Psoas muscle (tissue), 8 donors: Measurements from ENCODE around the gene SEZ6L. TPM values are rescaled to one million over a fixed set of nuclear protein-coding genes. Genes with fewer than 3 reads are reported as not detected.

ENCODE experiments used
- ATAC-seq, 4 donors: fragments of 200-7000 bp; cut with Tn5 transposase; one replicate each; pipeline ENCODE4 v1.9.1; 2020; ENCODE audit warnings: moderate library complexity in 3 of 4, mild to moderate bottlenecking in 2 of 4
- DNase-seq, 2 donors: peaks; one replicate each; pipeline ENCODE4 v3.0.0-alpha.2; 2020
- H3K27ac ChIP-seq: fragments of 200-600 bp; one replicate; pipeline ENCODE4 v1.8.0; 2022
- H3K27me3 ChIP-seq, 3 donors: fragments of 200-600 bp in 1 of 3; one replicate each; pipeline versions ENCODE4 v1.6.1 to v1.8.0; 2013 to 2022; ENCODE audit warnings: low read length in 2 of 3, mild to moderate bottlenecking in 2 of 3, moderate library complexity in 1 of 3; ENCODE audit not compliant: insufficient read depth in 3 of 3
- H3K36me3 ChIP-seq, 2 donors: fragments of 200-600 bp in 1 of 2; one replicate each; pipeline versions ENCODE4 v1.6.1 to v1.8.0; 2013 to 2022; ENCODE audit warnings: low read depth in 1 of 2, mild to moderate bottlenecking in 1 of 2, moderate library complexity in 1 of 2; ENCODE audit not compliant: insufficient read depth in 1 of 2
- H3K4me1 ChIP-seq: fragments of 200-600 bp; one replicate; pipeline ENCODE4 v1.8.0; 2022
- H3K4me3 ChIP-seq: fragments of 200-600 bp; one replicate; pipeline ENCODE4 v1.8.0; 2022; ENCODE audit warnings: mild to moderate bottlenecking
- H3K9me3 ChIP-seq: fragments of 200-600 bp; one replicate; pipeline ENCODE4 v1.8.0; 2022
- WGBS, 3 donors: extraction: QIAGEN DNeasy Blood & Tissue Kit; methylation state at CpG; one replicate each; pipeline versions ENCODE4 v1.1.6 to v1.1.7; 2013; 5-methylcytosine and 5-hydroxymethylcytosine counted together
- intact Hi-C, 2 donors: fragments of 100-400 bp; cut with DNase I; formaldehyde crosslinking; loops; one replicate each; pipeline versions ENCODE4 v1.11.0 to v1.14.2; 2022
- polyA plus RNA-seq, 3 donors: library from polyadenylated mRNA; stranded (reverse); fragments of 200-250 nt; gene quantifications; one replicate each; pipeline ENCODE4 v1.2.3, GENCODE V29; 2013
- total RNA-seq, 4 donors: library from RNA; stranded (reverse); fragmentation: NEBNext Ultra II Directional in 2 of 4; extraction: Animal tissue kit (Norgen Biotek cat#: 25700) in 2 of 4; gene quantifications; one replicate each; pipeline versions ENCODE4 v1.2.1 to v1.2.4, GENCODE V29; 2021 to 2023
- TF ChIP-seq, protein P1 (sequence below): fragments of 200-600 bp; IDR thresholded peaks from one replicate; pipeline ENCODE4 v1.8.0; 2022; ENCODE audit warnings: antibody characterized with exemption
- donor health status: healthy with polysubstance abuse.
- donor health status: DM: no; HTN: no; CAD: no; lungs with moderate emphysema.
- donor health status: Bipolar disorder and iron deficiency.
- donor health status: healthy.
- donor health status: DM: yes; HTN: yes; CAD: no.
- donor health status: DM: no; HTN: no; CAD: no.
- donor health status: DM: no; HTN: no; CAD: no.
- donor health status: DM: yes; HTN: yes; CAD: no.

Gene SEZ6L
- total and polyA plus RNA-seq, 7 donors: 0.04 to 0.06 TPM; not detected in 5

DNA sequence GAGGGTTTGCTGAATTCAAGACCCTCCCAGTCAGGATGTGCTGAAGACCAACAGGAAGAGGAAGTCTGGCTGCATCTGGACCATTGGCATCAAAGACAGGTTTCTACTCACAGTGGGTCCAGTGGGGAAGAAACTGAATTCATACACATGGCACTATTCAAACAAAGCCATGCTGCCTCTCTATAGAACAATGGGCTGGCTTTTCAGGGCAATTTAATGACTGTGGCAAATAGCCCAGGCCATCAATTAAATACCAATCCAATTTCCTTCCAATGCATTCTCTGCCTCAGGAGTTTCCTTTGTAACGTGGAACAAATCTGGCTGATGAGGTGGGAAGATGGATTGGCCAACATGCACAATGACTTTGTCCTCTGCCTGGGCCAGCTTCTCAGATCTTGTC is 98.6 kb downstream of the SEZ6L start:
- no peak for DNase-seq
- TF ChIP-seq, protein P1, sequence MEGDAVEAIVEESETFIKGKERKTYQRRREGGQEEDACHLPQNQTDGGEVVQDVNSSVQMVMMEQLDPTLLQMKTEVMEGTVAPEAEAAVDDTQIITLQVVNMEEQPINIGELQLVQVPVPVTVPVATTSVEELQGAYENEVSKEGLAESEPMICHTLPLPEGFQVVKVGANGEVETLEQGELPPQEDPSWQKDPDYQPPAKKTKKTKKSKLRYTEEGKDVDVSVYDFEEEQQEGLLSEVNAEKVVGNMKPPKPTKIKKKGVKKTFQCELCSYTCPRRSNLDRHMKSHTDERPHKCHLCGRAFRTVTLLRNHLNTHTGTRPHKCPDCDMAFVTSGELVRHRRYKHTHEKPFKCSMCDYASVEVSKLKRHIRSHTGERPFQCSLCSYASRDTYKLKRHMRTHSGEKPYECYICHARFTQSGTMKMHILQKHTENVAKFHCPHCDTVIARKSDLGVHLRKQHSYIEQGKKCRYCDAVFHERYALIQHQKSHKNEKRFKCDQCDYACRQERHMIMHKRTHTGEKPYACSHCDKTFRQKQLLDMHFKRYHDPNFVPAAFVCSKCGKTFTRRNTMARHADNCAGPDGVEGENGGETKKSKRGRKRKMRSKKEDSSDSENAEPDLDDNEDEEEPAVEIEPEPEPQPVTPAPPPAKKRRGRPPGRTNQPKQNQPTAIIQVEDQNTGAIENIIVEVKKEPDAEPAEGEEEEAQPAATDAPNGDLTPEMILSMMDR: no peak
- intact Hi-C loops: no loop called here
- Histone ChIP-seq H3K9me3 (no peaks in the 10 kb centered on the region), H3K4me1 (no peaks in the 10 kb centered on the region), H3K36me3 (no peaks in the 10 kb centered on the region), H3K27me3 (peaks cover 0 to 26% (median 3%) of the 10 kb centered on the region in 3 donors), H3K27ac (no peak overlapping the region), H3K4me3 (no peak overlapping the region)
- WGBS, 3 donors: 35 to 40% (median 35%) methylated on average over 1 of the region's 1 CpG
- no peak for ATAC-seq

DNA sequence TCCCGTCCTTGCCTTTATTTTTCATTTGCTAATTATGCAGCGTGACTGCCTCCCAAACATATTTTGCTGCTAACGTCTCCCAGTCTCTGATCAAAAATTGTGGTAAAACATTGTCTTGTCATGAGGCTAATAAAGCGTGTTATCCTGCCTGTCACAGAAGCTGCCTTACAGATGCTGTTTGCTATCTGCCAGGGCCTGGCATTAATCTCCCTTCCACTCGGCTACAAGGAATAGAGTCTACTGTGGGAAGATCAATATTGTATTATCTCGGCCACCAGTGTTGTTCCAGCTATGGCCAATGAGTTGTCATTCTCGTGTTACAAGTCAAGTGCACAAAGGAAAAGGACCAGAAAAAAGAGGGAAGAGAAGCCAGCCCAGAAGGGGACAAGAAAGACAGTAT is 100.3 kb downstream of the SEZ6L start:
- intact Hi-C loops: no loop called here
- H3K4me3 ChIP-seq: no peak overlapping the region
- H3K9me3 ChIP-seq: no peaks in the 10 kb centered on the region
- 57 to 61% (median 57%) methylated on average over 7 of the region's 7 CpGs for WGBS, 3 donors
- TF ChIP-seq, protein P1: no peak
- H3K27me3 ChIP-seq: peaks cover 0 to 13% (median 2%) of the 10 kb centered on the region in 3 donors
- ATAC-seq: no peak
- H3K27ac ChIP-seq: no peak overlapping the region
- no peak for DNase-seq
- no peaks in the 10 kb centered on the region for H3K4me1 ChIP-seq
- no peaks in the 10 kb centered on the region for H3K36me3 ChIP-seq

DNA sequence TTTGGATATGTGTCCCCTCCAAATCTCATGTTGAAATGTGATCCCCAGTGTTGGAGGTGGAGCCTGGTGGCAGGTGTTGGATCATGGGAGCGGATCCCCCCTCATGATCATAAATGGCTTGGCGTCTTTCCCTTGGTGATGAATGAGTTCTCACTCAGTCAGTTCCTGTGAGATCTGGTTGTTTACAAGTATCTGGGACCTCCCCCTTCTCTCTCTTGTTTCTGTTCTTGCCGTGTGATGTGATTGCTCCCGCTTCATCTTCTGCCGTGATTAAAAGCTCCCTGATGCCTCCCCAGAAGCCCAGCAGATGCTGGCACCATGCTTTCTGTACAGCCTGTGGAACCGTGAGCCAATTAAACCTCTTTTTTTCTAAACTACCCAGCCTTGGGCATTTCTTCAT is 102.2 kb downstream of the SEZ6L start:
- Histone ChIP-seq H3K4me1 (no peaks in the 10 kb centered on the region), H3K4me3 (no peak overlapping the region), H3K36me3 (no peaks in the 10 kb centered on the region), H3K27me3 (peaks cover 0 to 13% (median 0%) of the 10 kb centered on the region in 3 donors), H3K27ac (no peak overlapping the region), H3K9me3 (no peaks in the 10 kb centered on the region)
- ATAC-seq: no peak
- intact Hi-C loops: no loop called here
- DNase-seq: no peak
- TF ChIP-seq, protein P1: no peak
- WGBS, 3 donors: 29 to 38% (median 35%) methylated on average over 6 of the region's 6 CpGs

DNA sequence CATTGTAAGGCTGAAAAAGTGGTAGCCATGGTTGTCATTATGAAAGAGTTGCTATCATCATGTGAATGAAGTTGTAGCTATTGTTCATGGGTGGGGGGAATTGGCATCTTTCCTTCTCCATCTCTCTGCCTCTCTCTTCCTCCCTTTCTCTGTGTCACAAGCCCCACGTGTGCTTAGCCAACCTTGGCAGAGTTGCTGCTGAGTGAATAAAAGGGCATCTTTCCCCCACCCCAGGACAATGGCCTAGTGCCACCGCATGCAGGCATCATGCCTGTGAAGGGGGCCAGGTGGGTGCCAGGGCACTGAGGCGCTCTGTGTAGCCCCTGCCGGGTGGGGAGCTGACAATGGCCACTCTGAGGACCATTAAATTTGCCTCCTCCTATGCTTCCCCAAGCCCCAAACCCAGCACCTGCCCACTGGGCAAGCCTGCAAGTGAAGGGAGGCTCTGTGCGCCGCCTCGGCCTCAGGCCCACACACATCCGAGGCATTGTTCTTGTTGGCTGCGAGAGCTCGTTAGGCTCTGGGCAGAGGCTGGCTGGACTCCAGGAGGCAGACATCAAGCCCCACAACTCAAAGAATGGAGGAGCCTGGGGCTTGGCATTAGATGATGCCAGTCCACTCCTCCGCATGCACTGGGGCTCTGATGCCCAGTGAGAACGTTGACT is 103.9 kb downstream of the SEZ6L start:
- TF ChIP-seq, protein P1: no peak
- Histone ChIP-seq H3K27ac (no peak overlapping the region), H3K36me3 (no peaks in the 10 kb centered on the region), H3K4me1 (no peaks in the 10 kb centered on the region), H3K9me3 (no peaks in the 10 kb centered on the region), H3K27me3 (peaks cover 0 to 13% (median 0%) of the 10 kb centered on the region in 3 donors), H3K4me3 (no peak overlapping the region)
- ATAC-seq (no peak), DNase-seq (no peak)
- 57 to 72% (median 69%) methylated on average over 12 of the region's 12 CpGs for WGBS, 3 donors
- intact Hi-C loops: no loop called here
